Breast epithelium (tissue), 4 donors: ENCODE measurements around the gene SH2D2A. TPM values are rescaled to one million over a fixed set of nuclear protein-coding genes. Genes with fewer than 3 reads are reported as not detected.
A peak's percentile ranks its signal among the peaks of the same experiment; 100 is the strongest.

Experiments used
- DNase-seq, 2 donors: peaks; one replicate each; pipeline ENCODE4 v3.0.0-alpha.2; 2019; ENCODE audit warnings: low spot score in 2 of 2
- H3K27ac ChIP-seq, 2 donors: fragments of 200-600 bp; sonication (generic) in 1 of 2; one replicate each; pipeline ENCODE4 v1.5.1; 2016 to 2019; ENCODE audit warnings: mild to moderate bottlenecking in 1 of 2
- H3K27me3 ChIP-seq, 2 donors: fragments of 200-600 bp; sonication (generic) in 1 of 2; one replicate each; pipeline versions ENCODE4 v1.5.1 to v1.6.0; 2017 to 2019; ENCODE audit warnings: control low read depth in 1 of 2, mild to moderate bottlenecking in 1 of 2
- H3K36me3 ChIP-seq: fragments of 200-600 bp; one replicate; pipeline ENCODE4 v1.5.1; 2019
- H3K4me1 ChIP-seq, 2 donors: fragments of 200-600 bp; sonication (generic); one replicate each; pipeline ENCODE4 v1.5.1; 2016 to 2019; ENCODE audit warnings: control low read depth in 1 of 2
- H3K4me3 ChIP-seq, 3 donors: fragments of 200-600 bp; sonication (generic); 1 replicate in 2 of 3; 2 replicates in 1 of 3; pipeline ENCODE4 v1.5.1; 2016 to 2019; ENCODE audit warnings: mild to moderate bottlenecking in 3 of 3, moderate library complexity in 2 of 3
- H3K9me3 ChIP-seq, 2 donors: fragments of 200-600 bp; sonication (generic) in 1 of 2; one replicate each; pipeline ENCODE4 v1.5.1; 2016 to 2019; ENCODE audit warnings: control low read depth in 1 of 2
- CTCF ChIP-seq, 3 donors: fragments of 450-650 bp; IDR thresholded peaks; one replicate each; pipeline ENCODE4 v1.5.1; 2016 to 2017; ENCODE audit warnings: antibody characterized with exemption in 3 of 3, mild to moderate bottlenecking in 3 of 3, moderate library complexity in 3 of 3
- POLR2A ChIP-seq: fragments of 450-650 bp; IDR thresholded peaks from one replicate; pipeline ENCODE4 v1.6.1; 2016; ENCODE audit warnings: antibody characterized with exemption, mild to moderate bottlenecking, moderate library complexity
- POLR2AphosphoS5 ChIP-seq, 3 donors: sonication (generic); formaldehyde crosslinking; IDR thresholded peaks; one replicate each; pipeline ENCODE4 v1.6.1; 2017; ENCODE audit warnings: antibody characterized with exemption in 3 of 3
- intact Hi-C: fragments of 100-400 bp; cut with DNase I; formaldehyde crosslinking; loops from one replicate; pipeline ENCODE4 v1.15.1; 2023; ENCODE audit warnings: low total_unique reads
- total RNA-seq, 3 donors: library from RNA; depleted of rRNA; stranded (reverse); fragments of >200 nt; gene quantifications; one replicate each; pipeline ENCODE4 v1.1.0, GENCODE V29; 2016

SH2D2A gene
- total RNA-seq, 3 donors from 2014 or later, result 4.6 to 5.4 TPM; not detected in 1

DNA sequence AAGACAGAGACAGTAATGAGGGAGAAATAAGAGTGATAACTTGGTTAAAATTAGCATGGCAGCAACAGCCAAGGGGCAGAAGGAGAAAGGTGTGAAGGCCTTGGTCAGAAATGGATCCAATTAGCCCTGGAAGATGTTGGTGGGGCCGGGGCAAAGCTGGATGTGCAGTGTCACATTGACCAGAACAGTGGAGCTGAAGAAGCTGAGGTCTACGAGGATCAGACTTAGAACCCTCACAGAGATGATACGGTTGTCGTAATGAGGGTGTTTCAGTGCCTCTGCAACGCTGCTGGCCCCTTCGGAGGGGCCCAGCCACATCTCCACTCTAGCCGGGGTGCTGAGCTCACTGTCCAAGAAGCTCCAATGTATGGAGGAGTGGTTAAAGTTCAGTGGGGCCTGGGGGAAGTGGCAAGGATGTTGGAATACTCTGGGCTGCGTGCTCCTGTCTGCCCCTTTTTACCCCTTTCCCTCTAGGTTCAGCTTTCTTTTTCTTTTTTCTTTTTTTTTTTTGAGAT lies 14.2 kb downstream of the SH2D2A start:
- Histone ChIP-seq H3K27ac (peak overlapping the region in 1 of 2 donors; percentile 61), H3K4me1 (no peaks in the 10 kb centered on the region), H3K9me3 (no peaks in the 10 kb centered on the region), H3K4me3 (no peak overlapping the region), H3K27me3 (no peaks in the 10 kb centered on the region), H3K36me3 (no peaks in the 10 kb centered on the region)
- TF ChIP-seq POLR2A (no peak), CTCF (IDR thresholded peaks at IDR 0.05) (no peak), POLR2AphosphoS5 (IDR thresholded peaks at IDR 0.05) (no peak)
- DNase-seq, result no peak
- intact Hi-C loops, result no loop called here

GRCh38 chr1:156801409-156802121 lies 15.1 kb downstream of the SH2D2A start:
- H3K27ac ChIP-seq, result peak overlapping the region in 1 of 2 donors; percentile 61
- H3K36me3 ChIP-seq, result no peaks in the 10 kb centered on the region
- DNase-seq, result peak in 1 of 2 donors; percentile 34
- H3K4me3 ChIP-seq, result no peak overlapping the region
- H3K9me3 ChIP-seq, result no peaks in the 10 kb centered on the region
- peak in 2 of 3 donors; percentile 47 to 63 for TF ChIP-seq POLR2AphosphoS5 (IDR thresholded peaks at IDR 0.05)
- TF ChIP-seq POLR2A, result no peak
- TF ChIP-seq CTCF (IDR thresholded peaks at IDR 0.05), result peak in 1 of 3 donors; percentile 14
- intact Hi-C loops, result no loop called here
- no peaks in the 10 kb centered on the region for H3K4me1 ChIP-seq
- H3K27me3 ChIP-seq, result no peaks in the 10 kb centered on the region

- H3K36me3 ChIP-seq, result no peaks in the 10 kb centered on the region
- intact Hi-C loops, result no loop called here
- no peak for DNase-seq
- H3K27me3 ChIP-seq, result no peaks in the 10 kb centered on the region
- TF ChIP-seq POLR2A (no peak), CTCF (IDR thresholded peaks at IDR 0.05) (peak; percentile 17 to 47 (median 40))
- H3K27ac ChIP-seq, result no peak overlapping the region
- H3K4me3 ChIP-seq, result no peak overlapping the region
- no peaks in the 10 kb centered on the region for H3K9me3 ChIP-seq
- no peaks in the 10 kb centered on the region for H3K4me1 ChIP-seq
These were observed 19.3 kb downstream of the SH2D2A start for GRCh38 chr1:156797212-156797871.

GRCh38 chr1:156796340-156797097 lies 20.1 kb downstream of the SH2D2A start:
- Histone ChIP-seq H3K4me3 (no peak overlapping the region), H3K27ac (no peak overlapping the region), H3K4me1 (no peaks in the 10 kb centered on the region), H3K27me3 (no peaks in the 10 kb centered on the region), H3K9me3 (no peaks in the 10 kb centered on the region), H3K36me3 (no peaks in the 10 kb centered on the region)
- no peak for TF ChIP-seq POLR2A
- no peak for TF ChIP-seq POLR2AphosphoS5 (IDR thresholded peaks at IDR 0.05)
- no peak for TF ChIP-seq CTCF (IDR thresholded peaks at IDR 0.05)
- intact Hi-C loops, result no loop called here
- DNase-seq, result no peak
